NCI-H748 (cell line): ENCODE data around the gene HMGCR.
A peak's percentile ranks its signal among the peaks of the same experiment; 100 is the strongest.
"Not testable (repeated sequence)": the region's sequence is repeated elsewhere in the genome, so short reads cannot be mapped to it uniquely, and the experiment has no call there.

Experiments
- DNase-seq: peaks from one replicate; lab custom pipeline; 2025; ENCODE audit not compliant: unreplicated experiment; lab: John Stamatoyannopoulos, UW

Gene HMGCR

GRCh38 chr5:75336615-75337336 lies at the start of gene HMGCR:
Gene HMGCR (plus strand): TSS chr5:75337220. CDS start chr5:75342606, 5,386 bp downstream.
- peak; percentile 100 for DNase-seq

- not testable (repeated sequence) for DNase-seq
Observed at GRCh38 chr5:75291844-75292243, 45.2 kb upstream of the HMGCR start.

DNA sequence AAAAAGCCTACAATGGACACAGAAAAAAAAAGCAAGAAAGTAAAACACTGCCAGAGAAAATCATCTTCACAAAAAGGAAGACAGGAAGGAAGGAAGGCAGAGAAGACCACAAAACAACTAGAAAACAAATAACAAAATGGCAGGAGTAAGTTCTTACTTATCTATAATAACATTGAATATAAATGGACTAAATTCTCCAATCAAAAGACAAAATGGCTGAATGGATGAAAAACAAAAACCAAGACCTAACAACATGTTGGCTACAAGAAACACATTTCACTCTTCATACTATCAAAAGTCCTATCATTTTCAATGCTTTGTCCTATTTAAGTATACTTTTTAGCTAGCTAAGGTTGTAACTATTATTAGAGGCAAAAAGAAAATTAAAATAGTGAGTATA lies 36.9 kb upstream of the HMGCR start:
- no peak for DNase-seq

DNA sequence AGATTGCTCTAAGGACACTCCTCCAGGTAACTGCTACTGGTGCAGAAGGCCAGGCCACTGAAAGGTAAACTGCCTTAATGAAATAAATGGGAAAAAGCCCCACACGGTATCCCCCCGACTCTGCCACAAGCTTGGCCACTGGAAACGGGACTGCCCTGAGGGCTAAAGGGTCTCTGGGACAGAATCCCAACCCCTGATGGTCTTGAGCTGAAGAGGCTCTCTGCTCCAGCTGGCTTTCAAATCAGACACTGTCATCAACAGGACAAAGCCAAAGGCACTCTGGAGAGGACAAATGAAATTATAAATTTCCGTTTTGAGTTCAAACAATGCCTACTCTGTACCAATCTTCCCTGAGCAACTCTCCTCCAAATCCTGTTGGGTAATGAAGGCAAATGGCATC lies 33.6 kb upstream of the HMGCR start:
- no peak for DNase-seq

GRCh38 chr5:75304486-75304885 lies 32.5 kb upstream of the HMGCR start:
- DNase-seq = not testable (repeated sequence)

DNA sequence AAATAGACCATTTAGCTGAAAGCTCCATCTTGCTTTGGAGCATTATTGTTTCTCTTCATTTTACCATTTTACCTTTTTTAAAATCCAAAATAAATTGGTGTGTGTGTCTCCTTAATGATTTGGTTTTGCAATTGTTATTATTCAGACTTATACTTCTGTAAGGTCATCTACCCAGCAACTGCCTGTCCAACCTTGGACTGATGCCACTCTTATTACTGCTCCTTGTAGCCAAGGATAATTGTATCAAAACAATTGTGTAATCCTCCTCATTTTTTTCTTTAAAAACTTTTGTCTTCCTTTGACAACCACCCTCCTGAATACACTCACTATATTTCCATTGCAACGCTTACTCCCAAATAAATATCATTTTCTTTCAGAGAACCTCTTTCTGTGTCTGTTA lies 30.3 kb upstream of the HMGCR start:
- no peak for DNase-seq

DNA sequence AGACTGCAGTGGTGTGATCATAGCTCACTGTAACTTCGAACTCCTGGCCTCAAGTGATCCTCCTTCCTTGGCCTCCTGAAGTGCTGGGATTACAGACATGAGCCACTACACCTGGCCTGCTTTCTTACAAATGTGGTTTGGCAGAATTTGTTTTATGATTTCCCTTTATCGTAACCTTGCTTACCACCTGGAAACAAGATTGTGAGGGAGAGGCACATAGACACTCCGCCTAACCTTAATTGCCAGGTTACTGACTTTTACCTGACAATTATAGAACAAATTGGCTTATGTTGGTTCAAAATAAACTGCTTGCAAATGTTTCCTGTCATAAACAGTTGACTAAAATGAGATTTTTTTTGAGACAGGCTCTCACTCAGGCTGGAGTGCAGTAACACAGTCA lies 26.8 kb upstream of the HMGCR start:
- no peak for DNase-seq

DNA sequence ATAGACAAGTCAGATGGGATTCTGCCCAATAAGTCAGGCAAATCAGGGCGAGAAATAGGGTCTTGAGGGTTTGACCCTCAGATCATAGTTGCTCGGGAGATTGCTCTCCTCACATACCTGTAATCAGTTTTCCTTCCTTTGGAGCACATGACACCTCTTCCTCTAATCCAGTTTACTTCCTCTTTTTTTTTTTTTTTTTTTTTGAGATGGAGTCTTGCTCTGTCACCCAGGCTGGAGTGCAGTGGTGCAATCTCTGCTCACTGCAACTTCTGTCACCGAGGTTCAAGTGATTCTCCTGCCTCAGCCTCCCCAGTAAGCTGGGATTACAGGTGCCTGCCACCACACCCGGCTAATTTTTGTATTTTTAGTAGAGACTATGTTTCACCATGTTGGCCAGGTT lies 17.9 kb upstream of the HMGCR start:
- not testable (repeated sequence) for DNase-seq

GRCh38 chr5:75319638-75320037 lies 17.4 kb upstream of the HMGCR start:
- DNase-seq = no peak

GRCh38 chr5:75320371-75320770 lies 16.6 kb upstream of the HMGCR start:
- DNase-seq = no peak

DNA sequence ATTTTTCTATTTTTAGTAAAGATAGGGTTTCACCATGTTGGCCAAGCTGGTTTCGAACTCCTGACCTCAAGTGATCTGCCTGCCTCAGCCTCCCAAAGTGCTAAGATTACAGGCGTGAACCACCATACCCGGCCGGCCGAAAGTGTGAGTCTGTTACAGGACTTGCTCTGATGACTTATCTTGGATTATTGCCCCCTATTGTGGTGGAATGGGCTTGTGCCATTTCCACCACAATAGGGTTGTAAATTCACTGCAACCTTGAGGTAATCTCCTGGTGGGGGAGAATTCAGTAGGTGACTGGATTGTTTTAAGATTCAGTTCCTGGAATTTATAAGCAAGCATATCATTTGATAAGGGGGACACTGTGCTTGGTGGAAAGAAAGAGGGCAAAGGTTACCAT lies 15.0 kb upstream of the HMGCR start:
- no peak for DNase-seq

GRCh38 chr5:75324791-75325190 lies 12.2 kb upstream of the HMGCR start:
- no peak for DNase-seq

GRCh38 chr5:75325242-75325641 lies 11.8 kb upstream of the HMGCR start:
- no peak for DNase-seq

- no peak for DNase-seq
Observed at GRCh38 chr5:75330404-75330803, 6.6 kb upstream of the HMGCR start.

DNA sequence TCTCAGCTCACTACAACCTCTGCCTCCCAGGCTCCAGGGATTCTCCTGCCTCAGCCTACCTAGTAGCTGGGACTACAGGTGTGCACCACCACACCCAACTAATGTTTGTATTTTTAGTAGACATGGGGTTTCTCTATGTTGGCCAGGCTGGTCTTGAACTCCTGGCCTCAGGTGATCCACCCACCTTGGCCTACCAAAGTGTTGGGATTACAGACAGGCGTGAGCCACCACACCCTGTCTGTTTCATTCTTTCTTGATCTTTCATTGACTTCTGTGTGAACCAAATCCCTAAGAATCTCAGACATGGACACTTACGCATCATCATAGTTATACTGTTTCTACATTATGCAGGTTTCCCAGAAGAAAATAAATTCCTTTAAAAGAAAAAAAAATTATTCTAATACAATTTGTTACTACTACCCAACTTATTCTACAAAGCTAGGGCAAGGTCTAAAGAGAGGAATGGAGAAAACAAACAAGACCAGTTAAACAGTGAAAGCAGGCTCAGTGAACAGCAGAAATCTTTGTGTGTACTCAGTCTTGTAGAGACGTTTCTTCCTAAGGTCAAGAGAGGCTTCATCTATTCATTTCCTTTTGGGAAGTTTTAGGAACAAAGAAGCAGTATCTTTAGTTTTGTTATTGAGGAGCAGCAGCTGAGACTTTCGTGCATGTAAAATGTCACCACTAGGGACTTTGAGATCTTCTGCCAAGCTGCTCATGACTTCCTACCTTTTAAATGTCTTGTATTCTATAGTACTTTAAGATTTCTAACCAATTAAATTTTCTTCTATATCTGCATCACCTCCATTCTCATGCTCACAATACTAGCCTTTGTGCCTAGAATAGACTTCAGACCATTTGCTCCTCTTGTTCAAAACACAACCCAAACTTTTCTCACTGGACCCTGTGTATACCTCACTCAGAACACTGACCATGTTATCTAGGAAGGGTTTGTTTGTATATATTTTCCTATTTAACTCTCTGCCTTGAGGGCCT lies 5.6 kb upstream of the HMGCR start:
- DNase-seq = no peak

DNA sequence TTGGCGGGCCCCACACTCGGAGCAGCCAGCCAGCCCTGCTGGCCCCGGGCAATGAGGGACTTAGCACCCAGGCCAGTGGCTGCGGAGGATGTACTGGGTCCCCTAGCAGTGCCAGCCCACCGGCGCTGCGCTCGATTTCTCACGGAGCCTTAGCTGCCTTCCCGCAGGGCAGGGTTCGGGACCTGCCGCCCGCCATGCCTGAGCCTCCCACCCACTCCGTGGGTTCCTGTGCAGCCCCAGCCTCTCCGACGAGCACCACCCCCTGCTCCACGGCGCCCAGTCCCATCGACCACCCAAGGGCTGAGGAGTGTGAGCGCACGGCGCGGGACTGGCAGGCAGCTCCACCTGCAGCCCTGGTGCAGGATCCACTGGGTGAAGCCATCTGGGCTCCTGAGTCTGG lies 3.3 kb upstream of the HMGCR start:
- DNase-seq = not testable (repeated sequence)

GRCh38 chr5:75334413-75334812 lies 2.6 kb upstream of the HMGCR start:
- DNase-seq = not testable (repeated sequence)

- no peak for DNase-seq
Observed at GRCh38 chr5:75335486-75335885, 1.5 kb upstream of the HMGCR start.

- DNase-seq = peak; percentile 84
Observed at GRCh38 chr5:75335952-75336614, 937 bp upstream of the HMGCR start.

DNA sequence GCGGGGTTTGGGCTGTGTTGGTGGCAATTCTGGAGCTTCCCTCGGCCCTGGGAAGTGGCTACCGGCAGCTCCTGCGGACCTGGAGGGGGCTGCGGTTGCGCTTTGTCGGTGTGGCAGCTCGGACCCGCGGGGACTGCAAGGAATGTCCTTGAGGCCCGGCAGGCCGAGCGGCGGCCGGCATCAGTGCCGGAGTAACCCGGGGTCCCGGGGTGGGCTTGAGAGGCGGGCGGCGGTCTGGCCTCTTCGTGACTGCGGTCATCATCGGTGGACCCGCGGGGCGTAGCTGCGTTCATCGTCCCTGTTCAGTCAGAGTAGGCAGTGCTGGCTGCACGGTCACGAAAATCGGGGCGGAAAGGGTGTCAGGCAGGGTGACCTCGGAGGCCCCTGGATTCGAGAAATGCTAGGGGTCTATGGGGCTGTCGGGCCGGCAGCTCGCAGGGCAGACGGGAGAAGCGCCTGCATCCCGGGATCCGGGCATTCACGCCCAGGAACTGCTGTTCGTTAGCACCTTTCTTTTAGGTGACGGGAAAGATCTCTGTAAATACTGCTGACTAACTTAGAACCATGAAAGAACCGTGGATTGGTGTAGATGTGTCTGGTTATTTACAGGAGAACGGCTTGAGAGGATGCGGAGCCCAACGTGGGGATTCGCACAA lies 474 bp downstream of the HMGCR start:
- DNase-seq = peak; percentile 66

- DNase-seq = no peak
Observed at GRCh38 chr5:75338408-75338807, 1.4 kb downstream of the HMGCR start.
